ELF-1 (cell line): ENCODE measurements around the gene GTPBP10.
A peak's percentile ranks its signal among the peaks of the same experiment; 100 is the strongest.

Source experiments
- DNase-seq: peaks from one replicate; pipeline ENCODE4 v3.0.0-alpha.2; 2016; ENCODE audit warnings: low read depth, low spot score

GTPBP10 gene

DNA sequence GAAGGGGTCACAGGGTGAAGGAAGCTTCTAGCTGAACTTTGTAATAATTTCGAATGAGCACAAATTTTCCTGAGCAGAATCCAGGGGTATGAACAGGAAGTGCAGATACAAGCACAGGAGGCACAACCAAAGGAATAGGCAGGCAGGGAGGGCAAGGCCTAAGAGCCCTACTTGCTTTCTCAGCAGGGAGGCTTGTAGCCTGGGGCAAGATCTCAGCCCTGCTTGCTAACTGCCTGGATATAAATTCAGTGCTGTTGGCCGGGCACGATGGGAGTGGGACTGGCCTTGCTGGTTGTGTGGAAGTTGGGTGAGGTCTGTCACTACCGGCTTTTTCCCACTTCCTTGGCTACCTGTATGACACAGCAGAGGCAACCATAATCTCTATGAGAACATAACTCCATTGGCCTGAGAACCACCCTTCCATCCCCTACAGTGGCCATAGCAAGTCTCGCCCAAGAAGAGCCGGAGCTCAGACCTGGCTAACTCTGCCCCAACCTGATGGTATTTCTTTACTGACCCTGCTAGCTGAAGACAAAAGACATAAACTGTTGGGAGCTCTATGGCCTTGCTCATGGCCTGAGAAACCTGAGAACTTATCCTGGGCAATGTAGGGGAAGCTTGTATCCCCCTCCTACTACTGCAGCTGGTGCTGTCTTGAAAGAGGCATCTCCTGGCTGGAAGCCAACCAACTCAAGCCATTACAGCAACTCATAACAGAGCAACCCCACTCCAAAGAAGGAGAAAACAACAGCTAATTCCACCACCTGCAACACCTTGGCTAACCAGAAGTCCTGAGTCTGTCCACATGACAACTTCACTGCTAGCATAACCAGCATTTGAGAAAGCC lies 84.3 kb downstream of the GTPBP10 start:
- peak; percentile 83 for DNase-seq

DNA sequence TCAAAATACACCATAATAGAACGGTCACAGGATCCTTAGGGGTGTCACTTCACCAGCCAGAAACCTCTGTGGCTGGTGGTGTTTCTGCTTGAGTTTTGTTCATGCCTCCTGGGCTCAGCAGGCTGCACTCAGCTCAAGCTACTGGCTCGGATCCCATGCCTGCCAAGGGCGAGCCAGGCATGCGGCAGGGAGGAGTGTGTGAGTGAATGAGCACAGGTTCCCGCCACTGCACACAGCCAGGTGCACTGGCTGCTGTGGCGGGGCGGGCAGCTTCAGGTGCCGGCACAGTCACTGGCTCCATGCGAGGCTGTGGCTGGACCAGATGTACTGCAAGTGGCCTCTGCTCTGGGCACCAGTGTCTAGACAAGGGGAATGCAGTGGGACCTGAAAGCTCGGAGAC lies 86.2 kb downstream of the GTPBP10 start:
- DNase-seq: no peak

DNA sequence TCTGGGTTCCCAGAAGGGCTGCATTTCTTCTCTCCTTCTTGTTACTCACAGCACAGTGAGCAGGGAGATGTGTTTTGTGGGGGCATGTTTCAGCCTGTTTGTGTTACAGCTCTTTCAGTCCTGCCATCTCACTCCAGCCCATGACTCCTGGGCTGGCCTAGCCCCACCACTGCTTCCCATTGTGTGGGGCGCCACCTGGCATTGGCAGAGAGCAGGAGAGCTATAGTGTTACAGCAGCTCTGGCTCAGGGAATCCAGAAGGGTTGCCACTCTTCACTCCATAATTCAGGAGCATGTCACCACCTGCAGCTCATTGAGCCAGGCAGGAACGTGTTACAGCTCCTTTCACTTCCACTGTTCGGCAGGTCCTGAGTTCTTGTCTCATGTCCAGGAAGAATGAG lies 86.7 kb downstream of the GTPBP10 start:
- no peak for DNase-seq
